Stimulated activated CD8-positive, alpha-beta memory T cell treated with anti-CD3 and anti-CD28 coated beads, Interleukin-7, amount 100 ng/mL, for 1 hour (primary cell): Measurements from ENCODE around the gene SYS1.
A peak's percentile ranks its signal among the peaks of the same experiment; 100 is the strongest.

ENCODE experiments used
- DNase-seq, 2 donors: peaks; one replicate each; pipeline ENCODE4 v3.0.0-alpha.2; 2020; ENCODE audit warnings: low read depth in 2 of 2

SYS1 gene

DNA sequence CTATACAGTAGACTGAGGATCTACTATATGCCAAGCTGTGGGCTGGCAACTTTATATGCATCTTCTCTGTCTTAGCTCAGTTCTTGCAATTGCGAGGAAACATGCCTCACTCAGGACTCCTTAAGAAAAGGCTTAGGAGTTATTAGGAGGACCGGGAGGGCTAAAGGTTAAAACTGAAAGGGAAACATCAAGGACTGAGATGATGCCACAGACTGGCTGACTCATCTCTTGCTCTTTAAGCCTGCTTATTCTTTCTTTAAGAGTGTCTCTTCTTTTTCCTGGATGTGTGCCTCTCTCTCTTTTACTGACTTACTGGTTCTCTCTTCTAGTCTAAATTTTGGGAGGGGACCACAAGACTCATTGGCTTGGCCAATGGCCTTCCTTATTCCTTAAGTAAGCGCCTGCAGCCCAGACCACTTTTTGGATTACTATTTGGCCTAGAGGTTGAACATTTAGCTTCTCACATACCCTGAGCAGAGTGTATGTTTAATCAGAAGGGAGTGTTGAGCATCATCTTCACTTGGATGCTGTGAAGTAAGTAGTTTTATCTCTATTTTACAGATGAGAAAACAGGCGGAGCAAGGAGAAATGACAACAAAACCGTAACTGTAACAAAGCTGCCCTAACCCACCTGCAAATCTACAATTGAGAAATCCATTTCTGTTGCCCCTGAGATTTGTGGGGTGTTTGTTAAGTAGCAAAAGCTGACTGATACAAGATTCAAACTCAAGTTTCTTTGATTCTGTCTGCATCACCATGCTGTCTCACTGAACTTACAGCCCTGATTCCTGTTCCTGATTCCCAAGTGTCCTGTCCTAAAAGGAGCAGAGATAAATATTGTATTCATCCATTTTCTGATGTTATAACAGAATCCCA lies 7.5 kb upstream of the SYS1 start:
- no peak for DNase-seq

DNA sequence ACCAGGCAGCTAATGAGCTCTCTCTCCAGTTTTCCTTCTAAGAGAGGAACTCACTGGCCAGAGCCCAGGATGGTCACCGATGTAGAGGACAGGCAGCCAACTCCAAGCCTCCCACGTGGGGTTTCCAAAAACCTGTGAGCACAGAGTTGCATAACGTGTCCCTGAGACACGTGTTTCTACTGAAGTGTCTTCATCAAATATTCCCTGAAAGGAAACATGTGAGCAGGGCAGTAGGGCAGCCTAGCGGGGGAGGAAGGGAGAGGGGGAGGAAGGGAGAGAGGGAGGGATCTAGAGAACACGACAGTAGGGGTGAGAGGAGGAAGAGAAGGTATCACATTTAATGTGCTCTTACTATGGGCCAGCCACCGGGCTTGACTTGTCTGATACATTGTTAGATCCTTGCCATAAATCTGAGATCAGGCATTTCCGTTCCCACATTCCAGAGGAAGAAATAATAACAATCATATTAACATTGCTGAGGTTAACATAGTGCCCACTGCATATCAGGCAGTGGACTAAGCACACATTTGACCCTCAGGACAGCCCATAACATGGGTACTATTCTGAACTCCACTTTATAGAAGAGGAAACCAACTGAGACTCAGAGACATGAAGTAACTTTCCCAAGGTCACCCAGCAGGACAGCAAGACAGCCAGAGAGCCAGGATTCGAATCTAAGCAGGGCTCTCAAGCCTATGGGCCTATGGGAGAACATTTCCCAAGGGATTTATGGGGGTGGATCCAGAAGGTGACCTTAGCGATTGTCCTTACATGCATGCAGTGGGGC lies 4.5 kb upstream of the SYS1 start:
- no peak for DNase-seq

- DNase-seq: no peak
Measured at GRCh38 chr20:45359069-45359405, 3.9 kb upstream of the SYS1 start.

GRCh38 chr20:45359406-45360148 lies 3.4 kb upstream of the SYS1 start:
- DNase-seq: no peak

DNA sequence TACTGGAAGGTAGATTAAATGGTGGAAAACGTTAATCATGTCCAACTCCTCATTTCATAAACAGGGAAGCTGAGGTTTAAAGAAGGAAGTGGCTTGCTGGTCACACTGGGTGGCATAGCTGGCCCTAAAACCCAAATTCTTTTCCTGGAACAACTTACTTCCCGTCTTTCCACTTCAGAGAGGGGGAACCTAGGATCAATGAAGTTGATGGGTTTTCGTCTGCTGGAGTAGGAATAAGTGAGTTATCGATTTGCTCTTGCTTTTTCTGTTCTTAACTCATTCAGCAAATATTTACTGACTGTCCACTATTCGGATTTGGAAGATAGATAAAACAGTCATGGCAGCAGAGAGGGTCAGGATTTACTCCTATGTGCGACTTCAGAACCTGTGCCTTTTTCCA lies 1.2 kb upstream of the SYS1 start:
- DNase-seq: no peak

DNA sequence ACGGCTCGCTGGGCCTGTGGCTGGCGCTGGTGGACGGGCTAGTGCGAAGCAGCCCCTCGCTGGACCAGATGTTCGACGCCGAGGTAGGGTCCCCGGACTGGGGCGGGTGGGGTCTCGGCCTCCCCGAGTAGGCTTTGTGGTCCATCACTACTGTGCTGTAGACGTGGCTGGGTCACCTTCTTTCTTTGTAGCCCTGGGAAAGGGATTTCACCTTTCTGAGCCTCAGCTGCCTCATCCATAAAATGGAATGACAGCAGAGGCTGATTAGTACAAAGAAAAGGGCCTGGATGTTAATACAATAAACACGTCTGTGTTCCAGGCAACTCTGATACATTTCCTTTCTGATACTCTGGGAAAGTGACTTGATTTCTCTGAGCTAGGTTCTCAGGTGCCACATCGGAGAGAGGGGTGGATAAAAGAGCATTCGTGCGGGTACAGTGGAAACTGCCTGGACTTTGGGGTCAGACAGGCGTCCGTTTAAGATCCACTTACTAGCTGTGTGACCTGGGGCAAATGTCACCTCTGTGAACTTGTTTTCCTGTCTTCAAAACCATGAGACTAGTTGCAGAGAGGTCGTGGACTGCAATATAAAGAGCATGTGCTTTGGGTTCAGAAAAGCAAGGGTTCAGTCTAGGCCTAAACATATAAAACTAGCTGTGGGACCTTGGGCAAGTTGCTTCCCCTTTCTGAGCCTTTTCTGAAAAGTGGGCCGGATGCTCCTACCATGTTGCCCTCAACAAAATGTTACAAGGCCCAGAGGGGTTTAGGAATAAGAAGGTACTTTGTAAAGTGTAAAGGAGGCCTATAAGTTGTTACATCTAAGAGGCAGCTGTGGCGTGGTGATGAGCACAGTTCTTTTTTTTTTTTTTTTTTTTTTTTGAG lies 896 bp downstream of the SYS1 start:
- DNase-seq: no peak

- DNase-seq: no peak
Measured at GRCh38 chr20:45365444-45365970, 2.6 kb downstream of the SYS1 start.

DNA sequence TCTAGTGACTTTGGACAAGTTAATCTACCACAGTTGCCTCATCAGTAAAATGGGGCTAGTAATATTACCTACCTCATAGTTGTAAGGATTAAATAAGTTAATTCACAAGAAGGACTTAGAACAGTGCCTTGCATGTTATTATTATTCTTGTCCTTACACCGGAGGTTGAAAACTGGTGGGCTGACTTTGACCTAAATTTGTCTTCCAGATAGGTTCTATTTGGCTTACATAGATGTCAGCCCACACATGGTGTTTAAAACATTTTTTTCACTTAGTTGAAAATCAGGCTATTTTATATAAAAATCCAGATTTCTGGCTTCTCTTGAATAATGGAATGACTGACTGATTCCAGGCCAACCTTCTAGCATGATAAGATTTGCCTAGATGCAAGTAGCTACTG lies 3.2 kb downstream of the SYS1 start:
- DNase-seq: no peak

GRCh38 chr20:45366631-45367030 lies 3.7 kb downstream of the SYS1 start:
- DNase-seq: no peak

GRCh38 chr20:45367126-45367525 lies 4.2 kb downstream of the SYS1 start:
- no peak for DNase-seq

GRCh38 chr20:45368221-45368980 lies 5.4 kb downstream of the SYS1 start:
- no peak for DNase-seq

DNA sequence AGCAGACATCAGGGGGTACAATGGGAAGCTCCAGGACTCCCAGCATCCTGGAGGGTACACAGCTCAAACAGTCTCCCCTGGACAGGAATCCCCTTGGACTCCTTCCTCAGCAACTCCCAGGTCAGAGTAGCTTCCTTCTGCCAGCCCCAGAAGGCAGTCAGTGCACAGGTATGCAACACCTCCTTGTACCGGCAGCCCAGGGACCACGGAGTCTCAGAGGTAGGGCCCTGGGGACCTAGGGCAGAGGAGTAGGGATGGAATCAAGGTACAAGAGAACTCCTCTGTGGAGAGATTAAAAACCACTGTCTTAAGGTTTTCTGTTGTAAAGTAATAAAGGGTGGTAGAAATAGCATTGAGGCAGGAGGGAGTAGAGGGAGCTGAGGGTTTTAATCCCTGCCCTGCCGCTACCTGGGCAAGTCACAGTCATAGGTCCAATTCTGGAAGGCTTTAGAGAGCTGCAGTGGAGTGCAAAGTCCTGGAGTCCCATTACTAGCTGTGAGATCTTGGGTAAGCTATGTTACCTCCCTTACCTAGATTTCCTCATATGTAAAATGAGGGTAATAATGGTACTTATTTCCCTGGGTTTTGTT lies 7.7 kb downstream of the SYS1 start:
- DNase-seq: no peak

DNA sequence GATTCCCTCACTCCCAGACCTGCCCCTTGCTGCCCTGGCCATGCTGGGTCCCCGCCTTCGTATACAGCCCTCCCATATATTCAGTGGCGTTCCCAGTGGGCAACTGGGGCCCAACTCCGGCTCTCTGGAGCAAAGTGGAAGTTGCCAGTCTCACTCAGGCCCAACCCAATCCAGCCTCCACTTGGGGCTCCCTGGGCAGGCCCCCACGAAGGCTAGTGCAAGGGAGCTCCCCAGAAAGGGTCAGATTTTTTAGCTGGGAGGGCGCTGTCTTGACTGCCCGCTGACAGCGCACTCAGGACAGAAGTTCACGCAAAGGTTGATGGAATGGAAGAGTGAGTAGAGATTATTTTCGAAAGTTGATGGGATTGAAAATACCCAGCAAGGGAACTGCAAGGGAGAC lies 9.3 kb downstream of the SYS1 start:
- DNase-seq: no peak

DNA sequence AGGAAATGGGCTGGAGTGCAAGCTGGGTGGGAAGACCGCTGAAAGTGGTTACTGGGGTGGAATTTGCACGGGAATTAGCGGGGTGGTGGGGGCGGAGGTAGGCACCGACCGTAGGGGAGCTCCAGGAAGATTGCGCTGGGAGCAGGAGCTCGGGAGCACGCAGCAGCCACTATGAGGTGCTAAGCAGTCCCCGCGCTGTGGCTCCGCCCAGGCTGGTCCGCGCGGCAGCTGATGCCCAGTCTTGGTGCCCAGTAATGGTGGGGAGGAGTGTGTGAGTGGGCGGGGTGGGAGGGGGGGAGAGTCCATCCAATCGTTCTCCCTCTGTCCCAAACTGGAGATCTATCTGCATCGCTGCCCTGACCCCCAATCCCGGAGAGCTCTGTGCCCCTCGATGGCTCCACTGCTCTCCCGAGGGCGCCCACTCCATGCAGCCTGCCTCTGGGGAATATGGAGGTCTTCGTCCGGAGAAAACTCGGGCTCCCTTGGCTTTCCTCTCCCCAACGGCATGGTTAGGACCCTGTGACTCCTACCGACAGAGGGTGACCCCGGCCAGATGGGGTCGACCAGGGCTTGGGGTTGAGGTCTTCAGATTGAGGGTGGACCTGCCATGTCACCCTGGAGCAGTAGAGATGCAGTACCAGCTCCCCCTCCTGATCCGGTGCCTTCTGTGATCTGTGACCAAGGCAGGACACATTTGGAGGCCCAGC lies 9.8 kb downstream of the SYS1 start:
- DNase-seq: no peak

GRCh38 chr20:45373353-45374100 lies 10.6 kb downstream of the SYS1 start:
- DNase-seq: peak; percentile 79 to 87

DNA sequence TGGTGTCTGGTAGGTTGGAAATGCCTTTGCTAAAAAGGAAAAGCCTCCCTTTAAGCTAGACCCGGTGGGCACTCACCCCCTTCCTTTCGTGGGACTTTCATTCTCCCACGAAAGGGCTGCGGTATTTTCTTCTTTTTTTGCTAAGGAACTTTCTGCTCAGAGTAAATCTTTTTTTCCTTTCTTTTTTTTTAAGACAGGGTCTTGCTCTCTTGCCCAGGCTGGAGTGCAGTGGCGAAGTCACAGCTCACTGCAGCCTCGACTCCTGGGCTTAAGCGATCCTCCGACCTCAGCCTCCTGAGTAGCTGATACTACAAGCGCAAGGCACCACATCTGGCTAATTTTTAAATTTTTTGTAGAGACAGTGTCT lies 11.1 kb downstream of the SYS1 start:
- no peak for DNase-seq

DNA sequence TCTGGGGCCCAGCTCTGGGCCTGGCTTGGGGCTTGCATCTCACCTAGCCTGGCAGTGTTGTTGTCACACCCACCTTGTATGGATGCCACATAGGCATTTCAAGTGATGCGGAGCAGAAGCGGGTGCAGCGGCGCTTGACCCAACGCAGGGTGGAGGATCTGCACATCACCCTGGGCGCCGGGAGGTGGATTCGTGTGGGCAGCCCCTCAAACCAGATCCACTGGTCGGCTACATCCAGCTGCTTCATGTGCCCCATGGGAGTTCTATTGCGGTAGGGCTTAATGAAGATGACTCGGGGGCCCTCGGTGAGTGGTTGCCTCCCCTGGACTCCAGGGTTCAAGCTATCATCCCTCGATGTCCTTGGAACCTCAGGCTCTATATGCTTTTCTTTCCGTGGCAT lies 12.0 kb downstream of the SYS1 start:
- DNase-seq: no peak

GRCh38 chr20:45377269-45377668 lies 14.3 kb downstream of the SYS1 start:
- DNase-seq: no peak

- DNase-seq: no peak
Measured at GRCh38 chr20:45378191-45378590, 15.2 kb downstream of the SYS1 start, which contains the start of gene TP53TG5. TP53TG5 (minus strand) TSS chr20:45378325; CDS start chr20:45378236, 89 bp downstream.
